ENCODE results near the gene MYO7A.

MYO7A gene

GRCh38 chr11:77148963-77149715, 21.1 kb downstream of the MYO7A start:
- no peak for DNase-seq

- no peak for DNase-seq
Observed at GRCh38 chr11:77149716-77150392, 21.8 kb downstream of the MYO7A start.

- no peak for DNase-seq
Observed at GRCh38 chr11:77150836-77151235, 22.8 kb downstream of the MYO7A start.

- no peak for DNase-seq
Observed at GRCh38 chr11:77151804-77152509, 23.9 kb downstream of the MYO7A start.

- DNase-seq: no peak
Observed at GRCh38 chr11:77152846-77153245, 24.8 kb downstream of the MYO7A start.

GRCh38 chr11:77153276-77154185, 25.5 kb downstream of the MYO7A start:
- DNase-seq: no peak

GRCh38 chr11:77154381-77155081, 26.5 kb downstream of the MYO7A start:
- no peak for DNase-seq

GRCh38 chr11:77155082-77155475, 27.0 kb downstream of the MYO7A start:
- no peak for DNase-seq

GRCh38 chr11:77155556-77156130, 27.6 kb downstream of the MYO7A start:
- DNase-seq: no peak

GRCh38 chr11:77156396-77157195, 28.6 kb downstream of the MYO7A start:
- DNase-seq: no peak

GRCh38 chr11:77158041-77158695, 30.1 kb downstream of the MYO7A start:
- no peak for DNase-seq

GRCh38 chr11:77159219-77159936, 31.3 kb downstream of the MYO7A start:
- no peak for DNase-seq

GRCh38 chr11:77159937-77160495, 32.0 kb downstream of the MYO7A start:
- DNase-seq: no peak

- DNase-seq: no peak
Observed at GRCh38 chr11:77163271-77163670, 35.2 kb downstream of the MYO7A start.

- no peak for DNase-seq
Observed at GRCh38 chr11:77165066-77165465, 37.0 kb downstream of the MYO7A start.

GRCh38 chr11:77166021-77166420, 38.0 kb downstream of the MYO7A start:
- DNase-seq: no peak

- no peak for DNase-seq
Observed at GRCh38 chr11:77167111-77167626, 39.1 kb downstream of the MYO7A start.

GRCh38 chr11:77167791-77168190, 39.7 kb downstream of the MYO7A start:
- no peak for DNase-seq

- no peak for DNase-seq
Observed at GRCh38 chr11:77170107-77170506, 42.1 kb downstream of the MYO7A start.
